GM18907 (cell line): ENCODE results near the gene KRTAP10-11.

Experiments
- ATAC-seq: cut with Tn5 transposase; IDR thresholded peaks from one replicate; pipeline ENCODE4 v1.9.1; 2021; ENCODE audit warnings: mild to moderate bottlenecking, moderate library complexity; ENCODE audit not compliant: unreplicated experiment

KRTAP10-11 gene

DNA sequence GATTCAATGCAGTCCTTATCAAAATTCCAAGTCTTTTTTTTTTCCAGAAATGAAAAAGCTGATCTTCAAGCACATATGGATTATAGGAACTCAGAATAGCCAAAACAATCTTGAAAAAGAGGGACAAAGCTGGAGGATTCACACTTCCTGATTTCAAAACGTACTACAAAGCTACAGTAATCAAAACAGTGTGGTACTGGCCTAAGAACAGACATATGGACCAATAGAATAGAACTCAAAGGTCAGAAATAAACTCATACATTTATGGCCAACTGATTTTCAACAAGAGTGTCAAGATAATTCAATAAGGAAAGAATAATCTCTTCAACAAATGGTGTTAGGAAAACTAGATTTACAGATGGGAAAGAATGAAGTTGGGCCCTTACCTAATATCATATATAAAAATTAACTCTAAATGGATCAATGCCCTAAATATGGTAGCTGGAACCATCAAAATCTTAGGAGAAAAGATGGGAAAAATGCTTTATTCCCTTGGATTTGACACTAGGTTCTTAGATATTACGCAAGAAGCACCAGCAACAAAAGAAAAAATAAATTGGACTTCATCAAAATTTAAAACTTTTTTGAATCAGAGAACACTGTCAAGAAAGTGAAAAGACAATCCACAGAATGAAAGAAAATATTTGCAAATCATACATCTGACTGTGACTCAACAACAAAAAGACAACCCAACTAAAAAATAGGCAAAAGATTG is 46.7 kb downstream of the KRTAP10-11 start:
- ATAC-seq = no peak

- ATAC-seq = no peak
Measured at GRCh38 chr21:44694776-44695175, 48.6 kb downstream of the KRTAP10-11 start.

GRCh38 chr21:44695184-44695583 is 49.0 kb downstream of the KRTAP10-11 start:
- no peak for ATAC-seq

DNA sequence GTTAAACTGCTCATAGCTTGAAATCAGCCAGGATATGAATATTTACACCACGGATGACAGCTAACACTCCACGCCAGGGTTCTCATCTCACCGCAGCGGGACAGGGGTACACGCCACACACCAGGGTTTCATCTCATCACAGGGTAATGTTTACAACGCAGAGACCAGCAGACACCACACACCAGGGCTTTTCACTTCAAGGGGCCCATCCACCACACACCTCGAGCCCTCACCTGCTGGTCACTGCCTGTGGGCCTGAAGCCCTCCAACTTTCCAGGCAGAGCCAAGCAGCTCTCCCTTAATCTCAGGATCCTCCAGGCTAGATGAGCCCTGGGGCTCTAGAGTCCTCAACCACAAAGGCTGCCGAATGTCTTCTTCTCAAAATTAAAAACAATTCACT is 49.4 kb downstream of the KRTAP10-11 start:
- ATAC-seq = no peak

GRCh38 chr21:44696572-44696971 is 50.4 kb downstream of the KRTAP10-11 start:
- ATAC-seq = no peak
